HepG2 (cell line): Measurements from ENCODE around the gene C12orf43. TPM values are rescaled to one million over a fixed set of nuclear protein-coding genes. Genes with fewer than 3 reads are reported as not detected.

ENCODE experiments used
- ARNT2 ChIP-seq: sonication (generic); formaldehyde crosslinking; IDR thresholded peaks from 2 replicates; pipeline ENCODE4 v1.8.0; 2022; ENCODE audit warnings: mild to moderate bottlenecking, low read depth, missing genetic modification reagents, moderate library complexity
- EHMT2 ChIP-seq: fragments of 200-600 bp; sonication (generic); IDR thresholded peaks from 2 replicates; pipeline ENCODE4 v1.7.0; 2017; ENCODE audit warnings: antibody characterized with exemption, low read depth, low read length, borderline replicate concordance
- GZF1 ChIP-seq: sonication (generic); formaldehyde crosslinking; IDR thresholded peaks from 2 replicates; pipeline ENCODE4 v1.5.1; 2020; ENCODE audit warnings: mild to moderate bottlenecking, missing genetic modification reagents
- NAIF1 ChIP-seq: sonication (generic); formaldehyde crosslinking; IDR thresholded peaks from 2 replicates; pipeline ENCODE4 v1.5.0; 2020; ENCODE audit warnings: mild to moderate bottlenecking, missing genetic modification reagents, borderline replicate concordance
- PLSCR1 ChIP-seq: sonication (generic); formaldehyde crosslinking; IDR thresholded peaks from 2 replicates; pipeline ENCODE4 v1.5.0; 2020; ENCODE audit warnings: missing genetic modification reagents, mild to moderate bottlenecking, borderline replicate concordance
- ZBTB8A ChIP-seq: sonication (generic); formaldehyde crosslinking; IDR thresholded peaks from 2 replicates; pipeline ENCODE4 v1.4.0; 2020; ENCODE audit warnings: mild to moderate bottlenecking, low read depth, missing genetic modification reagents, borderline replicate concordance
- ZMYM4 ChIP-seq: sonication (generic); formaldehyde crosslinking; IDR thresholded peaks from 2 replicates; pipeline ENCODE4 v1.8.1; 2023; ENCODE audit warnings: mild to moderate bottlenecking, missing genetic modification reagents
- ZNF263 ChIP-seq: sonication (generic); formaldehyde crosslinking; IDR thresholded peaks from 2 replicates; pipeline ENCODE4 v1.4.0; 2020; ENCODE audit warnings: missing genetic modification reagents
- ZNF598 ChIP-seq: sonication (generic); formaldehyde crosslinking; IDR thresholded peaks from 2 replicates; pipeline ENCODE4 v1.5.1; 2020; ENCODE audit warnings: mild to moderate bottlenecking, missing genetic modification reagents, borderline replicate concordance
- ZNF652 ChIP-seq: IDR thresholded peaks from 2 replicates; pipeline ENCODE4 v1.6.1; 2016; ENCODE audit warnings: low read depth, borderline replicate concordance
- polyA plus RNA-seq, 8 experiments: library from polyadenylated mRNA; depleted of rRNA in 3 of 8; stranded (reverse) in 7 of 8; unstranded in 1 of 8; fragments of >200 nt; fragmentation: Illumina TruSeq in 4 of 8; extraction: Trizol in 4 of 8; gene quantifications; 2 replicates each; pipeline versions ENCODE4 v1.2.1 to v1.2.3, GENCODE V29; 2011 to 2016; ENCODE audit warnings: low read depth in 4 of 8, missing spikeins in 1 of 8, mixed read lengths in 1 of 8; ENCODE audit not compliant: insufficient read depth in 1 of 8
- total RNA-seq, 5 experiments: library from RNA; depleted of rRNA; stranded (reverse); fragments of >200 nt; fragmentation: Illumina TruSeq; extraction: Trizol; gene quantifications; 2 replicates each; pipeline ENCODE4 v1.2.3, GENCODE V29; 2016; ENCODE audit warnings: low read depth in 1 of 5
- TF ChIP-seq, protein P1 (sequence below), 2 experiments: sonication (generic) in 1 of 2; formaldehyde crosslinking in 1 of 2; IDR thresholded peaks; 2 replicates each; pipeline versions ENCODE4 v1.4.0 to v1.6.1; 2016 to 2020; ENCODE audit warnings: borderline replicate concordance in 1 of 2, low read depth in 1 of 2, mild to moderate bottlenecking in 1 of 2, missing genetic modification reagents in 1 of 2
- TF ChIP-seq, protein P2 (sequence below): sonication (generic); formaldehyde crosslinking; IDR thresholded peaks from 2 replicates; pipeline ENCODE4 v1.8.0; 2022; ENCODE audit warnings: missing genetic modification reagents, mild to moderate bottlenecking, borderline replicate concordance
- TF ChIP-seq, protein P3 (sequence below): sonication (generic); formaldehyde crosslinking; IDR thresholded peaks from 2 replicates; pipeline ENCODE4 v1.4.0; 2020; ENCODE audit warnings: missing genetic modification reagents
- TF ChIP-seq, protein P4 (sequence below): IDR thresholded peaks from 2 replicates; pipeline ENCODE4 v1.6.1; 2016; ENCODE audit warnings: missing compliant biosample characterization, missing genetic modification reagents, borderline replicate concordance
- TF ChIP-seq, protein P5 (sequence below): sonication (generic); formaldehyde crosslinking; IDR thresholded peaks from 2 replicates; pipeline ENCODE4 v1.8.0; 2022; ENCODE audit warnings: missing genetic modification reagents, mild to moderate bottlenecking, moderate library complexity, borderline replicate concordance

Gene C12orf43
- total and polyA plus RNA-seq, 2 of the 13 experiments (the other 11 are each of a cell fraction or from before 2014, with no cell fraction given): 7.9 to 11.1 TPM

- TF ChIP-seq, protein P1, sequence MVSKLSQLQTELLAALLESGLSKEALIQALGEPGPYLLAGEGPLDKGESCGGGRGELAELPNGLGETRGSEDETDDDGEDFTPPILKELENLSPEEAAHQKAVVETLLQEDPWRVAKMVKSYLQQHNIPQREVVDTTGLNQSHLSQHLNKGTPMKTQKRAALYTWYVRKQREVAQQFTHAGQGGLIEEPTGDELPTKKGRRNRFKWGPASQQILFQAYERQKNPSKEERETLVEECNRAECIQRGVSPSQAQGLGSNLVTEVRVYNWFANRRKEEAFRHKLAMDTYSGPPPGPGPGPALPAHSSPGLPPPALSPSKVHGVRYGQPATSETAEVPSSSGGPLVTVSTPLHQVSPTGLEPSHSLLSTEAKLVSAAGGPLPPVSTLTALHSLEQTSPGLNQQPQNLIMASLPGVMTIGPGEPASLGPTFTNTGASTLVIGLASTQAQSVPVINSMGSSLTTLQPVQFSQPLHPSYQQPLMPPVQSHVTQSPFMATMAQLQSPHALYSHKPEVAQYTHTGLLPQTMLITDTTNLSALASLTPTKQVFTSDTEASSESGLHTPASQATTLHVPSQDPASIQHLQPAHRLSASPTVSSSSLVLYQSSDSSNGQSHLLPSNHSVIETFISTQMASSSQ (IDR thresholded peaks at IDR 0.05; ENCODE audit: low read depth): no peak
- TF ChIP-seq, protein P1 (CRISPR knock-in tag; IDR thresholded peaks at IDR 0.05; ENCODE audit: borderline replicate concordance): no peak
- TF ChIP-seq, protein P2, sequence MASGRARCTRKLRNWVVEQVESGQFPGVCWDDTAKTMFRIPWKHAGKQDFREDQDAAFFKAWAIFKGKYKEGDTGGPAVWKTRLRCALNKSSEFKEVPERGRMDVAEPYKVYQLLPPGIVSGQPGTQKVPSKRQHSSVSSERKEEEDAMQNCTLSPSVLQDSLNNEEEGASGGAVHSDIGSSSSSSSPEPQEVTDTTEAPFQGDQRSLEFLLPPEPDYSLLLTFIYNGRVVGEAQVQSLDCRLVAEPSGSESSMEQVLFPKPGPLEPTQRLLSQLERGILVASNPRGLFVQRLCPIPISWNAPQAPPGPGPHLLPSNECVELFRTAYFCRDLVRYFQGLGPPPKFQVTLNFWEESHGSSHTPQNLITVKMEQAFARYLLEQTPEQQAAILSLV: no peak
- TF ChIP-seq ARNT2 (no peak), GZF1 (0 out of 2 replicates have a peak, but pooled peaks have one; percentile 35), ZNF263 (peak; percentile 56), ZBTB8A (CRISPR knock-in tag) (no peak), ZNF652 (CRISPR knock-in tag) (no peak), ZMYM4 (CRISPR knock-in tag) (no peak; the same call in 1 of the 2 replicates), NAIF1 (no peak), ZNF598 (CRISPR knock-in tag) (no peak; the same call in 1 of the 2 replicates), EHMT2 (no peak), PLSCR1 (no peak)
- TF ChIP-seq, protein P3, sequence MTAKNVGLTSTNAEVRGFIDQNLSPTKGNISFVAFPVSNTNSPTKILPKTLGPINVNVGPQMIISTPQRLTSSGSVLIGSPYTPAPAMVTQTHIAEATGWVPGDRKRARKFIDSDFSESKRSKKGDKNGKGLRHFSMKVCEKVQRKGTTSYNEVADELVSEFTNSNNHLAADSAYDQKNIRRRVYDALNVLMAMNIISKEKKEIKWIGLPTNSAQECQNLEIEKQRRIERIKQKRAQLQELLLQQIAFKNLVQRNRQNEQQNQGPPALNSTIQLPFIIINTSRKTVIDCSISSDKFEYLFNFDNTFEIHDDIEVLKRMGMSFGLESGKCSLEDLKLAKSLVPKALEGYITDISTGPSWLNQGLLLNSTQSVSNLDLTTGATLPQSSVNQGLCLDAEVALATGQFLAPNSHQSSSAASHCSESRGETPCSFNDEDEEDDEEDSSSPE: no peak
- TF ChIP-seq, protein P4, sequence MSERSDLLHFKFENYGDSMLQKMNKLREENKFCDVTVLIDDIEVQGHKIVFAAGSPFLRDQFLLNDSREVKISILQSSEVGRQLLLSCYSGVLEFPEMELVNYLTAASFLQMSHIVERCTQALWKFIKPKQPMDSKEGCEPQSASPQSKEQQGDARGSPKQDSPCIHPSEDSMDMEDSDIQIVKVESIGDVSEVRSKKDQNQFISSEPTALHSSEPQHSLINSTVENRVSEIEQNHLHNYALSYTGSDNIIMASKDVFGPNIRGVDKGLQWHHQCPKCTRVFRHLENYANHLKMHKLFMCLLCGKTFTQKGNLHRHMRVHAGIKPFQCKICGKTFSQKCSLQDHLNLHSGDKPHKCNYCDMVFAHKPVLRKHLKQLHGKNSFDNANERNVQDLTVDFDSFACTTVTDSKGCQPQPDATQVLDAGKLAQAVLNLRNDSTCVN: no peak
- TF ChIP-seq, protein P5, sequence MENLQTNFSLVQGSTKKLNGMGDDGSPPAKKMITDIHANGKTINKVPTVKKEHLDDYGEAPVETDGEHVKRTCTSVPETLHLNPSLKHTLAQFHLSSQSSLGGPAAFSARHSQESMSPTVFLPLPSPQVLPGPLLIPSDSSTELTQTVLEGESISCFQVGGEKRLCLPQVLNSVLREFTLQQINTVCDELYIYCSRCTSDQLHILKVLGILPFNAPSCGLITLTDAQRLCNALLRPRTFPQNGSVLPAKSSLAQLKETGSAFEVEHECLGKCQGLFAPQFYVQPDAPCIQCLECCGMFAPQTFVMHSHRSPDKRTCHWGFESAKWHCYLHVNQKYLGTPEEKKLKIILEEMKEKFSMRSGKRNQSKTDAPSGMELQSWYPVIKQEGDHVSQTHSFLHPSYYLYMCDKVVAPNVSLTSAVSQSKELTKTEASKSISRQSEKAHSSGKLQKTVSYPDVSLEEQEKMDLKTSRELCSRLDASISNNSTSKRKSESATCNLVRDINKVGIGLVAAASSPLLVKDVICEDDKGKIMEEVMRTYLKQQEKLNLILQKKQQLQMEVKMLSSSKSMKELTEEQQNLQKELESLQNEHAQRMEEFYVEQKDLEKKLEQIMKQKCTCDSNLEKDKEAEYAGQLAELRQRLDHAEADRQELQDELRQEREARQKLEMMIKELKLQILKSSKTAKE (CRISPR knock-in tag): no peak
These were observed 9.3 kb upstream of the C12orf43 start (continued) for GRCh38 chr12:121025442-121026226.
